Colonic mucosa (tissue), 4 donors: Measurements from ENCODE around the gene SLC22A16. TPM values are rescaled to one million over a fixed set of nuclear protein-coding genes. Genes with fewer than 3 reads are reported as not detected.

Experiments used
- DNase-seq: peaks from one replicate; pipeline ENCODE4 v3.0.0-alpha.2; 2020
- H3K27ac ChIP-seq: fragments of 200-600 bp; one replicate; pipeline ENCODE4 v1.8.0; 2021
- H3K27me3 ChIP-seq: fragments of 200-600 bp; one replicate; pipeline ENCODE4 v1.8.0; 2021
- H3K36me3 ChIP-seq: fragments of 200-600 bp; one replicate; pipeline ENCODE4 v1.8.0; 2021
- H3K4me1 ChIP-seq: fragments of 200-600 bp; one replicate; pipeline ENCODE4 v1.8.0; 2021; ENCODE audit warnings: mild to moderate bottlenecking
- H3K4me3 ChIP-seq: fragments of 200-600 bp; one replicate; pipeline ENCODE4 v1.8.0; 2021
- H3K9ac ChIP-seq, 2 donors: one replicate each; pipeline ENCODE4 v1.7.0; 2013; ENCODE audit warnings: control low read depth in 2 of 2, low read depth in 2 of 2, low read length in 2 of 2
- H3K9me3 ChIP-seq: fragments of 200-600 bp; one replicate; pipeline ENCODE4 v1.8.0; 2021
- CTCF ChIP-seq: fragments of 200-600 bp; IDR thresholded peaks from one replicate; pipeline ENCODE4 v1.8.0; 2022; ENCODE audit warnings: antibody characterized with exemption, mild to moderate bottlenecking
- intact Hi-C: fragments of 100-400 bp; cut with DNase I; formaldehyde crosslinking; loops from one replicate; pipeline ENCODE4 v1.14.1; 2022
- total RNA-seq, 2 donors: library from RNA; stranded (reverse); fragmentation: NEBNext Ultra II Directional in 1 of 2; extraction: Animal tissue kit (Norgen Biotek cat#: 25700) in 1 of 2; gene quantifications; one replicate each; pipeline ENCODE4 v1.2.1, GENCODE V29; 2021
- donor health status: healthy.
- donor health status: DM: no; HTN: no; CAD: no.
- donor health status: DM: no; HTN: no; CAD: no.

The SLC22A16 gene
- total RNA-seq, 2 donors from 2014 or later, result 1.1 TPM; not detected in 1

GRCh38 chr6:110432285-110432900, 44.0 kb downstream of the SLC22A16 start:
- H3K4me1 ChIP-seq, result no peaks in the 10 kb centered on the region
- no peaks in the 10 kb centered on the region for H3K27me3 ChIP-seq
- TF ChIP-seq CTCF, result no peak
- H3K9me3 ChIP-seq, result no peaks in the 10 kb centered on the region
- no peak overlapping the region for H3K27ac ChIP-seq
- H3K36me3 ChIP-seq, result no peaks in the 10 kb centered on the region
- intact Hi-C loops, result no loop called here
- DNase-seq, result no peak
- H3K4me3 ChIP-seq, result no peak overlapping the region
- H3K9ac ChIP-seq, result no peak overlapping the region

GRCh38 chr6:110430741-110431140, 45.7 kb downstream of the SLC22A16 start:
- Histone ChIP-seq H3K9ac (no peak overlapping the region), H3K4me1 (no peaks in the 10 kb centered on the region), H3K27me3 (no peaks in the 10 kb centered on the region), H3K4me3 (no peak overlapping the region), H3K36me3 (no peaks in the 10 kb centered on the region), H3K9me3 (no peaks in the 10 kb centered on the region), H3K27ac (no peak overlapping the region)
- no peak for DNase-seq
- intact Hi-C loops, result no loop called here
- no peak for TF ChIP-seq CTCF

GRCh38 chr6:110430236-110430635, 46.2 kb downstream of the SLC22A16 start:
- DNase-seq, result no peak
- H3K27me3 ChIP-seq, result no peaks in the 10 kb centered on the region
- H3K27ac ChIP-seq, result no peak overlapping the region
- H3K9me3 ChIP-seq, result no peaks in the 10 kb centered on the region
- intact Hi-C loops, result no loop called here
- H3K9ac ChIP-seq, result no peak overlapping the region
- H3K36me3 ChIP-seq, result no peaks in the 10 kb centered on the region
- TF ChIP-seq CTCF, result no peak
- H3K4me1 ChIP-seq, result no peaks in the 10 kb centered on the region
- no peak overlapping the region for H3K4me3 ChIP-seq

- intact Hi-C loops, result no loop called here
- no peak for DNase-seq
- Histone ChIP-seq H3K9ac (no peak overlapping the region), H3K27me3 (no peaks in the 10 kb centered on the region), H3K9me3 (no peaks in the 10 kb centered on the region), H3K27ac (no peak overlapping the region), H3K36me3 (no peaks in the 10 kb centered on the region), H3K4me3 (no peak overlapping the region), H3K4me1 (no peaks in the 10 kb centered on the region)
- TF ChIP-seq CTCF, result no peak
These were observed 48.3 kb downstream of the SLC22A16 start for GRCh38 chr6:110428153-110428552.

- no peak overlapping the region for H3K4me3 ChIP-seq
- no peaks in the 10 kb centered on the region for H3K36me3 ChIP-seq
- intact Hi-C loops, result no loop called here
- no peaks in the 10 kb centered on the region for H3K9me3 ChIP-seq
- TF ChIP-seq CTCF, result no peak
- no peak overlapping the region for H3K27ac ChIP-seq
- no peak overlapping the region for H3K9ac ChIP-seq
- H3K27me3 ChIP-seq, result no peaks in the 10 kb centered on the region
- DNase-seq, result no peak
- no peaks in the 10 kb centered on the region for H3K4me1 ChIP-seq
These were observed 50.6 kb downstream of the SLC22A16 start for GRCh38 chr6:110425816-110426215.
